Liver (tissue), 3 donors: ENCODE data around the gene PAPOLB.

Experiments
- EGR1 ChIP-seq, 2 donors: IDR thresholded peaks; 2 replicates each; pipeline ENCODE4 v1.6.1; 2016 to 2018; ENCODE audit warnings: antibody characterized with exemption in 2 of 2, low read depth in 2 of 2
- JUND ChIP-seq, 2 donors: IDR thresholded peaks; 2 replicates each; pipeline ENCODE4 v1.6.1; 2016; ENCODE audit warnings: antibody characterized with exemption in 2 of 2
- TAF1 ChIP-seq: conservative IDR thresholded peaks from 2 replicates; pipeline ENCODE4 v1.6.1; 2016; ENCODE audit warnings: antibody characterized with exemption, mild to moderate bottlenecking
- TF ChIP-seq, protein P1 (sequence below): fragments of 150-350 bp; IDR thresholded peaks from 2 replicates; pipeline ENCODE4 v1.5.1; 2017; ENCODE audit warnings: improper control_type of control experiment, low read depth, low read length; ENCODE audit not compliant: missing input control
- TF ChIP-seq, protein P2 (sequence below): IDR thresholded peaks from 2 replicates; pipeline ENCODE4 v1.6.1; 2016; ENCODE audit warnings: antibody characterized with exemption
- TF ChIP-seq, protein P3 (sequence below): IDR thresholded peaks from 2 replicates; pipeline ENCODE4 v1.6.1; 2016; ENCODE audit warnings: antibody characterized with exemption
- donor health status: healthy.
- donor health status: healthy.

DNA sequence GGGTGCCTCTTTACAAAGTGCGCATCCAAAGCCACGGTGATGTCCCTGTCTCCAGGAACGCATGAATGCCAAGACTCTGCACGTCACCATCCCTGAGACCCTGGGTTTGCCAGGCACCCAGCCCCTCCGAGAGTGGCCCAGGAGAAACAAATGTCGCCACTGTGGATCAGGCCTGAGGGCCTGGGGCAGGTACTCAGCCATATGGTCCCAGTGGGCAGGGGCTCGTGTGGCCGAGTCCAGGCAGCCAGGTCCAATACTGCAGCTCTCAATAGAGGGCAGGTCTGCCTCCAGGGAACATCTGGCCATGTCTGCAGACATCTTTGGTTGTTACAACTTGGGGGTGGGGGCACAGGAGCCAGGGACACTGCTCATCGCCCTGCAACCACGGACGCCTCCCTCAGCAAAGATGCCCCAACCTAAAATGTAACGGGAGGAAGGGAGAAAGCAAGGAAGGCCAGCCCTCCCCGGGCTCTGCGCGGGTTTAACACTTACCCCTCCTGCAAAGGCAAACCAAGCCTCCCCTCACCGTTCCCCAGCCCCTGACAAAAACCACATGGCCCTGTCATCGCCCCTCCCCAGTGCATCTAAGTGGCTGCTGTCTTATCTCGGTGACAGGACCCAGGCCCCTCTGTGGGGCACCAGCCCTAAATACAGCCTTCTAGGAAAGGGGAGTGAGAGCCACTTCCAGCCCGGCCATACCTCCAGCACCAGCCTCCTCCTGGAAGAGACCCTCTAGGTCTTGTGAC lies 10.3 kb upstream of the PAPOLB start:
- TF ChIP-seq, protein P1, sequence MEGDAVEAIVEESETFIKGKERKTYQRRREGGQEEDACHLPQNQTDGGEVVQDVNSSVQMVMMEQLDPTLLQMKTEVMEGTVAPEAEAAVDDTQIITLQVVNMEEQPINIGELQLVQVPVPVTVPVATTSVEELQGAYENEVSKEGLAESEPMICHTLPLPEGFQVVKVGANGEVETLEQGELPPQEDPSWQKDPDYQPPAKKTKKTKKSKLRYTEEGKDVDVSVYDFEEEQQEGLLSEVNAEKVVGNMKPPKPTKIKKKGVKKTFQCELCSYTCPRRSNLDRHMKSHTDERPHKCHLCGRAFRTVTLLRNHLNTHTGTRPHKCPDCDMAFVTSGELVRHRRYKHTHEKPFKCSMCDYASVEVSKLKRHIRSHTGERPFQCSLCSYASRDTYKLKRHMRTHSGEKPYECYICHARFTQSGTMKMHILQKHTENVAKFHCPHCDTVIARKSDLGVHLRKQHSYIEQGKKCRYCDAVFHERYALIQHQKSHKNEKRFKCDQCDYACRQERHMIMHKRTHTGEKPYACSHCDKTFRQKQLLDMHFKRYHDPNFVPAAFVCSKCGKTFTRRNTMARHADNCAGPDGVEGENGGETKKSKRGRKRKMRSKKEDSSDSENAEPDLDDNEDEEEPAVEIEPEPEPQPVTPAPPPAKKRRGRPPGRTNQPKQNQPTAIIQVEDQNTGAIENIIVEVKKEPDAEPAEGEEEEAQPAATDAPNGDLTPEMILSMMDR: no peak
- TF ChIP-seq, protein P2, sequence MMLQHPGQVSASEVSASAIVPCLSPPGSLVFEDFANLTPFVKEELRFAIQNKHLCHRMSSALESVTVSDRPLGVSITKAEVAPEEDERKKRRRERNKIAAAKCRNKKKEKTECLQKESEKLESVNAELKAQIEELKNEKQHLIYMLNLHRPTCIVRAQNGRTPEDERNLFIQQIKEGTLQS: no peak
- TF ChIP-seq JUND (IDR thresholded peaks at IDR 0.05) (no peak), TAF1 (no peak), EGR1 (IDR thresholded peaks at IDR 0.05; ENCODE audit: low read depth in 2 of 2) (no peak)
- TF ChIP-seq, protein P3, sequence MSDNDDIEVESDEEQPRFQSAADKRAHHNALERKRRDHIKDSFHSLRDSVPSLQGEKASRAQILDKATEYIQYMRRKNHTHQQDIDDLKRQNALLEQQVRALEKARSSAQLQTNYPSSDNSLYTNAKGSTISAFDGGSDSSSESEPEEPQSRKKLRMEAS: no peak
